Ectodermal cell (in vitro differentiated cells): ENCODE results near the gene ASIC2.

Experiments used
- H3K27ac ChIP-seq: 2 replicates; pipeline ENCODE4 v1.7.0; 2013; ENCODE audit warnings: mild to moderate bottlenecking, low read depth, low read length; ENCODE audit not compliant: insufficient read depth, poor library complexity, severe bottlenecking
- H3K27me3 ChIP-seq: 2 replicates; pipeline ENCODE4 v1.7.0; 2013; ENCODE audit warnings: mild to moderate bottlenecking, low read length; ENCODE audit not compliant: insufficient read depth, control insufficient read depth, poor library complexity, severe bottlenecking
- H3K36me3 ChIP-seq: one replicate; pipeline ENCODE4 v1.7.0; 2013; ENCODE audit warnings: low read length; ENCODE audit not compliant: control insufficient read depth, insufficient read depth
- H3K4me1 ChIP-seq: one replicate; pipeline ENCODE4 v1.7.0; 2013; ENCODE audit warnings: low read length; ENCODE audit not compliant: control insufficient read depth, insufficient read depth
- H3K4me3 ChIP-seq: 2 replicates; pipeline ENCODE4 v1.7.0; 2013; ENCODE audit warnings: low read depth, low read length, control low read depth; ENCODE audit not compliant: insufficient read depth
- H3K9me3 ChIP-seq: 2 replicates; pipeline ENCODE4 v1.7.0; 2013; ENCODE audit warnings: mild to moderate bottlenecking, low read length, moderate library complexity; ENCODE audit not compliant: control insufficient read depth
- WGBS, 2 experiments: methylation state at CpG; one replicate each; pipeline ENCODE4 v1.1.7; 2013; ENCODE audit warnings: missing lambda C conversion rate in 2 of 2; 5-methylcytosine and 5-hydroxymethylcytosine counted together

Gene ASIC2

GRCh38 chr17:33290253-33290652, 2.8 kb downstream of the ASIC2 start:
- Histone ChIP-seq H3K27me3 (peaks cover 71% of the 10 kb centered on the region), H3K4me1 (no peaks in the 10 kb centered on the region), H3K4me3 (no peak overlapping the region), H3K27ac (no peak overlapping the region), H3K36me3 (no peaks in the 10 kb centered on the region), H3K9me3 (no peaks in the 10 kb centered on the region)
- 89 to 91% methylated on average over 8 of the region's 8 CpGs for WGBS, 2 experiments

GRCh38 chr17:33288954-33289353, 4.1 kb downstream of the ASIC2 start:
- Histone ChIP-seq H3K4me3 (no peak overlapping the region), H3K9me3 (no peaks in the 10 kb centered on the region)
- WGBS, 2 experiments, result 27 to 29% methylated on average over 1 of the region's 1 CpG

GRCh38 chr17:33287096-33287725, 5.9 kb downstream of the ASIC2 start:
- H3K4me3 ChIP-seq, result no peak overlapping the region
- peaks cover 41% of the 10 kb centered on the region for H3K27me3 ChIP-seq
- no peak overlapping the region for H3K27ac ChIP-seq
- no peaks in the 10 kb centered on the region for H3K4me1 ChIP-seq
- H3K36me3 ChIP-seq, result no peaks in the 10 kb centered on the region
- WGBS, 2 experiments, result 79 to 87% methylated on average over 3 of the region's 3 CpGs
- no peaks in the 10 kb centered on the region for H3K9me3 ChIP-seq

More at GRCh38 chr17:33288954-33289353, 4.1 kb downstream of the ASIC2 start:
- Histone ChIP-seq H3K36me3 (no peaks in the 10 kb centered on the region), H3K27ac (no peak overlapping the region), H3K27me3 (peaks cover 58% of the 10 kb centered on the region), H3K4me1 (no peaks in the 10 kb centered on the region)

GRCh38 chr17:33285413-33285812, 7.7 kb downstream of the ASIC2 start:
- Histone ChIP-seq H3K27ac (no peak overlapping the region), H3K9me3 (no peaks in the 10 kb centered on the region), H3K4me1 (no peaks in the 10 kb centered on the region), H3K36me3 (no peaks in the 10 kb centered on the region), H3K4me3 (no peak overlapping the region), H3K27me3 (peaks cover 25% of the 10 kb centered on the region)
- 90 to 95% methylated on average over 3 of the region's 3 CpGs for WGBS, 2 experiments

- WGBS, 2 experiments, result 90 to 93% methylated on average over 4 of the region's 4 CpGs
- Histone ChIP-seq H3K27me3 (peaks cover 12% of the 10 kb centered on the region), H3K9me3 (no peaks in the 10 kb centered on the region), H3K27ac (no peak overlapping the region), H3K4me3 (no peak overlapping the region), H3K4me1 (no peaks in the 10 kb centered on the region), H3K36me3 (no peaks in the 10 kb centered on the region)
Measured at GRCh38 chr17:33284022-33284421, 9.1 kb downstream of the ASIC2 start.

- Histone ChIP-seq H3K9me3 (no peaks in the 10 kb centered on the region), H3K4me1 (peaks cover 19% of the 10 kb centered on the region), H3K27ac (no peak overlapping the region), H3K27me3 (no peaks in the 10 kb centered on the region), H3K36me3 (no peaks in the 10 kb centered on the region), H3K4me3 (no peak overlapping the region)
- 87 to 97% methylated on average over 7 to 8 of the region's 8 CpGs for WGBS, 2 experiments
Measured at GRCh38 chr17:33280162-33280943, 12.7 kb downstream of the ASIC2 start.

- Histone ChIP-seq H3K9me3 (no peaks in the 10 kb centered on the region), H3K27ac (peak overlapping the region; percentile 63), H3K4me1 (peaks cover 19% of the 10 kb centered on the region), H3K36me3 (no peaks in the 10 kb centered on the region), H3K4me3 (no peak overlapping the region), H3K27me3 (no peaks in the 10 kb centered on the region)
- WGBS, 2 experiments, result 72 to 79% methylated on average over 10 of the region's 10 CpGs
Measured at GRCh38 chr17:33277436-33278100, 15.5 kb downstream of the ASIC2 start.

- peaks cover 18% of the 10 kb centered on the region for H3K4me1 ChIP-seq
- no peak overlapping the region for H3K4me3 ChIP-seq
- no peak overlapping the region for H3K27ac ChIP-seq
- no peaks in the 10 kb centered on the region for H3K27me3 ChIP-seq
- no peaks in the 10 kb centered on the region for H3K36me3 ChIP-seq
- H3K9me3 ChIP-seq, result no peaks in the 10 kb centered on the region
- WGBS, 2 experiments, result 92% methylated on average over 3 of the region's 3 CpGs
Measured at GRCh38 chr17:33273743-33274410, 19.2 kb downstream of the ASIC2 start.

GRCh38 chr17:33273271-33273670, 19.8 kb downstream of the ASIC2 start:
- Histone ChIP-seq H3K36me3 (no peaks in the 10 kb centered on the region), H3K4me3 (no peak overlapping the region), H3K9me3 (no peaks in the 10 kb centered on the region), H3K4me1 (peaks cover 12% of the 10 kb centered on the region), H3K27ac (no peak overlapping the region), H3K27me3 (no peaks in the 10 kb centered on the region)
- 89% methylated on average over 1 to 2 of the region's 2 CpGs for WGBS, 2 experiments

- WGBS, 2 experiments, result 95 to 97% methylated on average over 2 of the region's 2 CpGs
- no peak overlapping the region for H3K27ac ChIP-seq
Measured at GRCh38 chr17:33272438-33272837, 20.7 kb downstream of the ASIC2 start.

More at GRCh38 chr17:33272438-33272837, 20.7 kb downstream of the ASIC2 start:
- Histone ChIP-seq H3K36me3 (no peaks in the 10 kb centered on the region), H3K27me3 (no peaks in the 10 kb centered on the region), H3K9me3 (no peaks in the 10 kb centered on the region), H3K4me1 (peaks cover 4% of the 10 kb centered on the region), H3K4me3 (no peak overlapping the region)
